HG03575 (cell line): ENCODE results near the gene PACRG.

ENCODE experiments used
- ATAC-seq: cut with Tn5 transposase; IDR thresholded peaks from one replicate; pipeline ENCODE4 v1.9.1; 2021; ENCODE audit not compliant: unreplicated experiment, insufficient number of reproducible peaks, low FRiP score; ENCODE audit errors: extremely low read depth

Gene PACRG

GRCh38 chr6:163175301-163175700 is 447.5 kb downstream of the PACRG start:
- ATAC-seq = no peak

- ATAC-seq = no peak
Measured at GRCh38 chr6:163176097-163176496, 448.3 kb downstream of the PACRG start.

GRCh38 chr6:163177007-163177406 is 449.2 kb downstream of the PACRG start:
- ATAC-seq = no peak

GRCh38 chr6:163177892-163178420 is 450.2 kb downstream of the PACRG start:
- no peak for ATAC-seq

- no peak for ATAC-seq
Measured at GRCh38 chr6:163179061-163179460, 451.3 kb downstream of the PACRG start.

- ATAC-seq = no peak
Measured at GRCh38 chr6:163179721-163180120, 451.9 kb downstream of the PACRG start.

- ATAC-seq = no peak
Measured at GRCh38 chr6:163180874-163181541, 453.2 kb downstream of the PACRG start.

- ATAC-seq = no peak
Measured at GRCh38 chr6:163181666-163182180, 453.9 kb downstream of the PACRG start.

GRCh38 chr6:163182696-163183095 is 454.9 kb downstream of the PACRG start:
- ATAC-seq = no peak

GRCh38 chr6:163183806-163184205 is 456.0 kb downstream of the PACRG start:
- no peak for ATAC-seq

- no peak for ATAC-seq
Measured at GRCh38 chr6:163185744-163186143, 458.0 kb downstream of the PACRG start.

GRCh38 chr6:163186527-163186926 is 458.8 kb downstream of the PACRG start:
- no peak for ATAC-seq

- ATAC-seq = no peak
Measured at GRCh38 chr6:163187201-163187600, 459.4 kb downstream of the PACRG start.

- no peak for ATAC-seq
Measured at GRCh38 chr6:163187606-163188005, 459.8 kb downstream of the PACRG start.

GRCh38 chr6:163188746-163189145 is 461.0 kb downstream of the PACRG start:
- ATAC-seq = no peak

- ATAC-seq = no peak
Measured at GRCh38 chr6:163189609-163190008, 461.8 kb downstream of the PACRG start.

GRCh38 chr6:163190786-163191185 is 463.0 kb downstream of the PACRG start:
- no peak for ATAC-seq

GRCh38 chr6:163191704-163192537 is 464.1 kb downstream of the PACRG start:
- ATAC-seq = no peak

- no peak for ATAC-seq
Measured at GRCh38 chr6:163192591-163192990, 464.8 kb downstream of the PACRG start.

GRCh38 chr6:163193326-163193725 is 465.6 kb downstream of the PACRG start:
- ATAC-seq = no peak
